ENCODE data around the gene ZHX3. TPM values are rescaled to one million over a fixed set of nuclear protein-coding genes. Genes with fewer than 3 reads are reported as not detected.
A peak's percentile ranks its signal among the peaks of the same experiment; 100 is the strongest.

ZHX3 gene
- total and polyA plus RNA-seq, 2 of the 13 experiments (the other 11 are each of a cell fraction or from before 2014, with no cell fraction given): 8.4 to 11.7 TPM

DNA sequence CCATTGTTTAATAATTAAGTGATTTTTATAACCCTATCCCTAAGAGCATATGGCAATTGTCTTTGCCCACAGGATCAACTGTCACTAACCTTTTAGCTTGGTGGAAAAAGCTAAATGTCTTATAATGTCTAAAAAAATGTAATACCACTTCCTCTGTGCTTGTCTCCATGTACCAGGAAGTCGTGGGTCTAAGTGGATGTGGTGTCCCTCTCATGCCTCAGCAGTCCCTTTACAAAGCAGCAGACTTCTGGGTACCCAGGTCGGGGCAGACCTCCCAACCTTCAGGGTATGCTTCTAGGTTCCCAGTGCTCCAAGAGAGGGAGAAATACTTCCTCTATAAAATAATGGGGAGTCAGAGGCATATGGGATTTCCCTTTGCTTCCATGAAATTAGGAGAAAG lies 74.7 kb downstream of the ZHX3 start:
- in situ Hi-C loops (cut with HindIII; ENCODE audit: extremely low pct_ligation_motif_present, low pct_unique_long_range_greater_than_20kb): loop anchor here (10.0 kb wide), 1 partner anchor 92 kb away; no protein-coding TSS in a partner anchor
- Histone ChIP-seq H3K27me3 (ENCODE audit: control insufficient read depth in 1 of 2, insufficient read depth in 2 of 2, low read length in 2 of 2) (no peaks in the 10 kb centered on the region), H3K4me3 (replicated peaks in 1 of 3; ENCODE audit: insufficient read depth in 1 of 3, low read depth in 2 of 3, low read length in 3 of 3) (no peak overlapping the region), H3K9ac (ENCODE audit: insufficient read depth, low read depth, low read length) (no peak overlapping the region), H3K27ac (ENCODE audit: extremely low read length, insufficient read depth, low read length) (no peak overlapping the region), H3K79me2 (ENCODE audit: insufficient read depth, low read length) (no peaks in the 10 kb centered on the region), H3K9me3 (ENCODE audit: low read length) (no peaks in the 10 kb centered on the region), H3K4me2 (ENCODE audit: low read depth, low read length) (no peak overlapping the region), H4K20me1 (ENCODE audit: insufficient read depth, low read length) (no peaks in the 10 kb centered on the region), H2AFZ (ENCODE audit: low read length) (no peak overlapping the region), H3K36me3 (replicated peaks in 1 of 2; ENCODE audit: control insufficient read depth in 1 of 2, insufficient read depth in 2 of 2, low read length in 2 of 2) (no peaks in the 10 kb centered on the region), H3K4me1 (ENCODE audit: insufficient read depth, low read length) (peaks cover 12% of the 10 kb centered on the region)
- no peak for ATAC-seq
- ChIA-PET CTCF (ENCODE audit: low intra/inter-chr PET ratio, low total read pairs) (no interaction called here), POLR2A (no interaction called here)
- no peak for DNase-seq (ENCODE audit: low spot score)
- intact Hi-C loops (cut with micrococcal nuclease; ENCODE audit: unreplicated experiment): no loop called here
- no peak for FAIRE-seq
- TF ChIP-seq FOXC1 (CRISPR knock-in tag; IDR thresholded peaks at IDR 0.05; ENCODE audit: borderline replicate concordance) (no peak), ZNF382 (CRISPR knock-in tag; IDR thresholded peaks at IDR 0.05; ENCODE audit: borderline replicate concordance) (no peak), ZNF567 (CRISPR knock-in tag; IDR thresholded peaks at IDR 0.05; ENCODE audit: borderline replicate concordance) (no peak)
- BruUV-seq (replicated peaks): no TSS peak
- WGBS (ENCODE audit: low lambda C conversion rate): 81% methylated on average over 2 of the region's 2 CpGs

DNA sequence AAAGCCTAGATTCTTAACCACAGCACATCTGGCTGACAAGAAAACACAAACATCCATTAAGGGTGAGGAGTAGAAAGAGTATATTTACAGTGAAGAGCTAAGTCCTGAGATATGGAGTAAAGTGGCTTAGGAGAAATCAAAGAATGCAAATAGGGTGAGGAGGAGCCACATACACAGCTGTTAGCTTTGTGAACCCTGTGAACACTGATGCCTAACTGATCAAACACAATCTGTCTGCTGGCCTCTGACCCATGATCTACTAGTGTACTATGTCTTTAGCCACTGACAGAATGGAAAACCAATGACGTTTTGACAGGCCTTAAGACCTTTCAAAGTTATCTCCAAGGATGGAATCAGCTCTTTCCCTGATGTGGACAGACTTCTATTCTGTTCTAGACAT lies 75.2 kb downstream of the ZHX3 start:
- H3K36me3 ChIP-seq (replicated peaks in 1 of 2; ENCODE audit: control insufficient read depth in 1 of 2, insufficient read depth in 2 of 2, low read length in 2 of 2): no peaks in the 10 kb centered on the region
- intact Hi-C loops (cut with micrococcal nuclease; ENCODE audit: unreplicated experiment): no loop called here
- H3K27ac ChIP-seq (ENCODE audit: extremely low read length, insufficient read depth, low read length): no peak overlapping the region
- in situ Hi-C loops (cut with HindIII; ENCODE audit: extremely low pct_ligation_motif_present, low pct_unique_long_range_greater_than_20kb): loop anchor here (10.0 kb wide), 1 partner anchor 92 kb away; no protein-coding TSS in a partner anchor
- H3K27me3 ChIP-seq (ENCODE audit: control insufficient read depth in 1 of 2, insufficient read depth in 2 of 2, low read length in 2 of 2): no peaks in the 10 kb centered on the region
- H4K20me1 ChIP-seq (ENCODE audit: insufficient read depth, low read length): no peaks in the 10 kb centered on the region
- H3K4me2 ChIP-seq (ENCODE audit: low read depth, low read length): no peak overlapping the region
- 0% methylated on average over 1 of the region's 1 CpG for WGBS (ENCODE audit: low lambda C conversion rate)
- FAIRE-seq: peak; percentile 82
- peak; percentile 90 for ATAC-seq
- H3K9me3 ChIP-seq (ENCODE audit: low read length): no peaks in the 10 kb centered on the region
- DNase-seq (ENCODE audit: low spot score): peak; percentile 26
- BruUV-seq (replicated peaks): no TSS peak
- H3K4me1 ChIP-seq (ENCODE audit: insufficient read depth, low read length): peaks cover 12% of the 10 kb centered on the region
- no peak overlapping the region for H2AFZ ChIP-seq (ENCODE audit: low read length)
- CTCF ChIA-PET (ENCODE audit: low intra/inter-chr PET ratio, low total read pairs): no interaction called here
- no peak overlapping the region for H3K9ac ChIP-seq (ENCODE audit: insufficient read depth, low read depth, low read length)
- H3K79me2 ChIP-seq (ENCODE audit: insufficient read depth, low read length): no peaks in the 10 kb centered on the region
- no peak overlapping the region for H3K4me3 ChIP-seq (replicated peaks in 1 of 3; ENCODE audit: insufficient read depth in 1 of 3, low read depth in 2 of 3, low read length in 3 of 3)
- POLR2A ChIA-PET: no interaction called here
- no peak for TF ChIP-seq ZNF350 (CRISPR knock-in tag; IDR thresholded peaks at IDR 0.05; ENCODE audit: borderline replicate concordance, low read depth)
- TF ChIP-seq ZNF282 (IDR thresholded peaks at IDR 0.05; ENCODE audit: partially characterized antibody): no peak
- no peak for TF ChIP-seq NRL (CRISPR knock-in tag; IDR thresholded peaks at IDR 0.05; ENCODE audit: borderline replicate concordance)
- TF ChIP-seq NR2F6 (IDR thresholded peaks at IDR 0.05): peak; percentile 79
- no peak; the same call in 1 of the 2 replicates for TF ChIP-seq NR2F6 (CRISPR knock-in tag; IDR thresholded peaks at IDR 0.05)
- TF ChIP-seq KDM5A (IDR thresholded peaks at IDR 0.05; ENCODE audit: borderline replicate concordance, low read length): no peak
- no peak for TF ChIP-seq ZNF777 (CRISPR knock-in tag; IDR thresholded peaks at IDR 0.05)
- 0 out of 2 replicates have a peak, but pooled peaks have one; percentile 39 for TF ChIP-seq ZNF292 (CRISPR knock-in tag; IDR thresholded peaks at IDR 0.05; ENCODE audit: borderline replicate concordance, low read depth)
- TF ChIP-seq GFI1 (CRISPR knock-in tag; IDR thresholded peaks at IDR 0.05; ENCODE audit: borderline replicate concordance): 0 out of 2 replicates have a peak, but pooled peaks have one; percentile 25
- TF ChIP-seq, protein P1, sequence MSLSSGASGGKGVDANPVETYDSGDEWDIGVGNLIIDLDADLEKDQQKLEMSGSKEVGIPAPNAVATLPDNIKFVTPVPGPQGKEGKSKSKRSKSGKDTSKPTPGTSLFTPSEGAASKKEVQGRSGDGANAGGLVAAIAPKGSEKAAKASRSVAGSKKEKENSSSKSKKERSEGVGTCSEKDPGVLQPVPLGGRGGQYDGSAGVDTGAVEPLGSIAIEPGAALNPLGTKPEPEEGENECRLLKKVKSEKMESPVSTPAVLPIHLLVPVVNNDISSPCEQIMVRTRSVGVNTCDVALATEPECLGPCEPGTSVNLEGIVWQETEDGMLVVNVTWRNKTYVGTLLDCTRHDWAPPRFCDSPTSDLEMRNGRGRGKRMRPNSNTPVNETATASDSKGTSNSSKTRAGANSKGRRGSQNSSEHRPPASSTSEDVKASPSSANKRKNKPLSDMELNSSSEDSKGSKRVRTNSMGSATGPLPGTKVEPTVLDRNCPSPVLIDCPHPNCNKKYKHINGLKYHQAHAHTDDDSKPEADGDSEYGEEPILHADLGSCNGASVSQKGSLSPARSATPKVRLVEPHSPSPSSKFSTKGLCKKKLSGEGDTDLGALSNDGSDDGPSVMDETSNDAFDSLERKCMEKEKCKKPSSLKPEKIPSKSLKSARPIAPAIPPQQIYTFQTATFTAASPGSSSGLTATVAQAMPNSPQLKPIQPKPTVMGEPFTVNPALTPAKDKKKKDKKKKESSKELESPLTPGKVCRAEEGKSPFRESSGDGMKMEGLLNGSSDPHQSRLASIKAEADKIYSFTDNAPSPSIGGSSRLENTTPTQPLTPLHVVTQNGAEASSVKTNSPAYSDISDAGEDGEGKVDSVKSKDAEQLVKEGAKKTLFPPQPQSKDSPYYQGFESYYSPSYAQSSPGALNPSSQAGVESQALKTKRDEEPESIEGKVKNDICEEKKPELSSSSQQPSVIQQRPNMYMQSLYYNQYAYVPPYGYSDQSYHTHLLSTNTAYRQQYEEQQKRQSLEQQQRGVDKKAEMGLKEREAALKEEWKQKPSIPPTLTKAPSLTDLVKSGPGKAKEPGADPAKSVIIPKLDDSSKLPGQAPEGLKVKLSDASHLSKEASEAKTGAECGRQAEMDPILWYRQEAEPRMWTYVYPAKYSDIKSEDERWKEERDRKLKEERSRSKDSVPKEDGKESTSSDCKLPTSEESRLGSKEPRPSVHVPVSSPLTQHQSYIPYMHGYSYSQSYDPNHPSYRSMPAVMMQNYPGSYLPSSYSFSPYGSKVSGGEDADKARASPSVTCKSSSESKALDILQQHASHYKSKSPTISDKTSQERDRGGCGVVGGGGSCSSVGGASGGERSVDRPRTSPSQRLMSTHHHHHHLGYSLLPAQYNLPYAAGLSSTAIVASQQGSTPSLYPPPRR (CRISPR knock-in tag; IDR thresholded peaks at IDR 0.05; ENCODE audit: borderline replicate concordance): peak; percentile 27; the same call in 1 of the 2 replicates
- TF ChIP-seq NR2F2 (IDR thresholded peaks at IDR 0.05; ENCODE audit: borderline replicate concordance, low read depth): peak; percentile 55; the same call in 1 of the 2 replicates
- TF ChIP-seq POLR2AphosphoS2 (IDR thresholded peaks at IDR 0.05; ENCODE audit: low read depth, low read length): no peak
